ENCODE data around the gene LEKR1. TPM values are rescaled to one million over a fixed set of nuclear protein-coding genes. Genes with fewer than 3 reads are reported as not detected.

Gene LEKR1
- total RNA-seq, 4 donors from 2014 or later, result 0.30 to 3.7 (median 2.7) TPM

DNA sequence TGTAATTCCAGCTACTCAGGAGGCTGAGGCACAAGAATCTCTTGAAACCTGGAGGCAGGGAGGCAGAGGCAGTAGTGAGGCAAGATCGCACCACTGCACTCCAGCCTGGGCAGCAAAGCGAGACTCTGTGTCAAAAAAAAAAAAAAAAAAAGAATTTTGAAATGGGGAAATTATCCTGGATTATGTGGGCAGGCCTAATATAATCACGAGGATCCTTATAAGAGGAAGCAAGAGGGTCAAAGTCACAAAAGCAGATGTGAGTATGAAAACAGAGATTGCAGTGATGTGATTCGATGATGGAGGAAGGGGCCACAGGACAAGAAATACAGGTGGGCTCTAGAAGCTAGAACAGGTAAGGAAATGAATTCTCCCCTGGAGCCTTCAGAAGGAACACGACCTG is 159.6 kb downstream of the LEKR1 start:
- Histone ChIP-seq H3K27me3 (no peaks in the 10 kb centered on the region), H3K36me3 (no peaks in the 10 kb centered on the region), H3K9me3 (no peaks in the 10 kb centered on the region), H3K27ac (no peak overlapping the region), H3K4me1 (no peaks in the 10 kb centered on the region), H3K4me3 (no peak overlapping the region)
- TF ChIP-seq, protein P1, sequence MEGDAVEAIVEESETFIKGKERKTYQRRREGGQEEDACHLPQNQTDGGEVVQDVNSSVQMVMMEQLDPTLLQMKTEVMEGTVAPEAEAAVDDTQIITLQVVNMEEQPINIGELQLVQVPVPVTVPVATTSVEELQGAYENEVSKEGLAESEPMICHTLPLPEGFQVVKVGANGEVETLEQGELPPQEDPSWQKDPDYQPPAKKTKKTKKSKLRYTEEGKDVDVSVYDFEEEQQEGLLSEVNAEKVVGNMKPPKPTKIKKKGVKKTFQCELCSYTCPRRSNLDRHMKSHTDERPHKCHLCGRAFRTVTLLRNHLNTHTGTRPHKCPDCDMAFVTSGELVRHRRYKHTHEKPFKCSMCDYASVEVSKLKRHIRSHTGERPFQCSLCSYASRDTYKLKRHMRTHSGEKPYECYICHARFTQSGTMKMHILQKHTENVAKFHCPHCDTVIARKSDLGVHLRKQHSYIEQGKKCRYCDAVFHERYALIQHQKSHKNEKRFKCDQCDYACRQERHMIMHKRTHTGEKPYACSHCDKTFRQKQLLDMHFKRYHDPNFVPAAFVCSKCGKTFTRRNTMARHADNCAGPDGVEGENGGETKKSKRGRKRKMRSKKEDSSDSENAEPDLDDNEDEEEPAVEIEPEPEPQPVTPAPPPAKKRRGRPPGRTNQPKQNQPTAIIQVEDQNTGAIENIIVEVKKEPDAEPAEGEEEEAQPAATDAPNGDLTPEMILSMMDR (IDR thresholded peaks at IDR 0.05), result no peak
- TF ChIP-seq POLR2A (IDR thresholded peaks at IDR 0.05) (no peak), EP300 (IDR thresholded peaks at IDR 0.05) (peak in 1 of 2 donors; percentile 14)
- DNase-seq (ENCODE audit: low spot score in 2 of 2), result no peak
- 81 to 84% methylated on average over 5 of the region's 5 CpGs for WGBS, 2 donors

DNA sequence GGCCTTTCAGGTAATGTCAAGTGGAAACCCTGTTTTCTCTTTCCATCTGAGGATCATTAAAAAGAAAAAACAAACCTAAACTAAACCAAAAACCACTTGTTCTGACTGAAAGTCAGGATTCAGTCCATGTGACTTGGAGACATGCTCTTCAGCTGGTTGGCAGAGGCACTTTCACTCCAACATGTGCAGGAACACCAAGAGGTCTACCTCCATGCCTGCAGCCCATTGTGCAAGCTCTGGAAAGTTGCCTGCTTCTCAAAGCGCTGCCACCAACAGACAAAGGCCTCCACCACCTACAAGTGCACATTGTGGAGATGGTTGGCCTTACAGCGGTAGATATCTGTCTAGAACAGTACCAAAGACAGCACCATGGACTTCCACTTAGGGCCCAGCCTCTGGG is 161.8 kb downstream of the LEKR1 start:
- no peaks in the 10 kb centered on the region for H3K27me3 ChIP-seq
- no peak overlapping the region for H3K27ac ChIP-seq
- H3K4me1 ChIP-seq, result no peaks in the 10 kb centered on the region
- H3K9me3 ChIP-seq, result peaks cover 0 to 6% (median 0%) of the 10 kb centered on the region in 4 donors
- no peaks in the 10 kb centered on the region for H3K36me3 ChIP-seq
- H3K4me3 ChIP-seq, result no peak overlapping the region
- TF ChIP-seq POLR2A (IDR thresholded peaks at IDR 0.05) (no peak), EP300 (IDR thresholded peaks at IDR 0.05) (no peak)
- TF ChIP-seq, protein P1 (IDR thresholded peaks at IDR 0.05), result no peak
- no peak for DNase-seq (ENCODE audit: low spot score in 2 of 2)
- WGBS, 2 donors, result 100% methylated on average over 2 of the region's 2 CpGs

DNA sequence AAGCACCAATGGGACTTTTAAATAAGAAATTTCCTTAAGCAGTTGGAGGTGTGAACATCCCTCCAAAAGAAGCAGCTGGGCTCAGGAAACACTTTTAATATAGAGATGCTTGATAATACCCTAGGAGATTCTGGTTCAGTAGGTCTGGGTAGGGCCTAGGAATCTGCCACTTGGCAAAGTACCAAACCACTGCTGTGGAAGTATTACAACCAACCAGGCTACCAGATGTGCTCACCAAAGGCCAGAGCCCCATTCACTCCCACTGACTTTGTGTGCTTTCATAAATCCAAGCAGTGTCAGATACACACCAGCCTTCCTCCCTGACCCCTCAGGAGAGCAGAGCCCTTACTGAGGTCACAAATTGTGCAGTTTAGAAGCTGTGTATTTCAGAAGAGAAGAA is 171.2 kb downstream of the LEKR1 start:
- H3K27ac ChIP-seq, result no peak overlapping the region
- H3K9me3 ChIP-seq, result no peaks in the 10 kb centered on the region
- no peak overlapping the region for H3K4me3 ChIP-seq
- no peaks in the 10 kb centered on the region for H3K36me3 ChIP-seq
- peak in 1 of 2 donors; percentile 11 for DNase-seq (ENCODE audit: low spot score in 2 of 2)
- H3K4me1 ChIP-seq, result no peaks in the 10 kb centered on the region
- no peaks in the 10 kb centered on the region for H3K27me3 ChIP-seq
- TF ChIP-seq, protein P1 (IDR thresholded peaks at IDR 0.05), result no peak
- no peak for TF ChIP-seq POLR2A (IDR thresholded peaks at IDR 0.05)
- no peak for TF ChIP-seq EP300 (IDR thresholded peaks at IDR 0.05)

DNA sequence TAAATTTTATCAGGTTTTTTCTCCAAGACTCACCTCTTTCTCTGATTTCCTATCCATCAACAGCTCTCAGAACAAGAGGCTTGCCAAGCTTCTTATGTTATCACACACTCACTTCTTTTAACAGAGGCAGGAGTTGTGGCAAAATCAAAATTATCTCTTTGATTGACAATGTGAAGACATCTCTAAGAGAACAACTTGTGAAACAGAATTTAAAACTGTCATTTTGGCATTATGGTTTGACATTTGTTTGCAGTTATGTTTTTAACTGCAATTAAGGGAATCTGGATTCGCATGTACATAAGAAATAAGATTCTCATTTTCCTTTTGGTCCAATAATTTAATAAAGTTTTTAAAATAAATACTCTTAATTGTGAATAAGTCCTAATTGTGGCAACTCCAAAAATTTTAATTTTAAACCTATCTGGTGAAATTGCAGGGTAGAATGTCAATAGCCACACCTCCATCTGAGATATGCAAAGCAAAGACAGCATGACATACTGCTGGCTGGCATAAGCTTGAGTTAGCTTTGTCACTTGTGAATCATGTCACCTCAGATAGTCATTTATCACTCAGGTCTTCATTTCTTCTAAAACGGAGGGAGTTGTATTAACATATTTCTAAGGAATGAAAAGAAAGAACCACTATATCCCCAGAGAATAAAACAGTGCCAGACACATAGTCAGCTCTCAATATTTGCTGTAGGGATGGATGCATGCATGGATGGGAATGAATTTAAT is 175.2 kb downstream of the LEKR1 start:
- 79 to 81% methylated on average over 2 of the region's 2 CpGs for WGBS, 2 donors
- no peaks in the 10 kb centered on the region for H3K36me3 ChIP-seq
- H3K9me3 ChIP-seq, result no peaks in the 10 kb centered on the region
- DNase-seq (ENCODE audit: low spot score in 2 of 2), result no peak
- H3K27ac ChIP-seq, result no peak overlapping the region
- no peaks in the 10 kb centered on the region for H3K4me1 ChIP-seq
- H3K4me3 ChIP-seq, result no peak overlapping the region
- TF ChIP-seq EP300 (IDR thresholded peaks at IDR 0.05), result no peak
- H3K27me3 ChIP-seq, result no peaks in the 10 kb centered on the region

DNA sequence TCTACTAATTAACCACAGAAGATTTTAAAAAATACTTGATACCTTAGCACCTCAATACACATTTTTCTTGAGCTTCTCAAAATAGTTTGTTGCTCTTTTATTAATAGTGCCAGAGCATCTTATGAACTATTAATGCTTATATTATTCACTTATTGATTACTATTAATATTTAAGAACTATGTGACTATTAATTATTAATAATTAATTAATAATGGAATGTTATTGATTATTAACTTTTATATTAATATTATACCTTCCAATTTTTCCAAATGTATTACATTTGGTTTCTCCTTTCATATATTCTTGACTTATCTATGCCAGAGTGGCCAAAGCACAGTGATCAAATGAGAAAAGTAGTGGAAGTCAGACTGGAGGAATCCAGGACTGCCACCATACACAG is 195.5 kb downstream of the LEKR1 start:
- no peak overlapping the region for H3K27ac ChIP-seq
- H3K9me3 ChIP-seq, result no peaks in the 10 kb centered on the region
- no peak for DNase-seq (ENCODE audit: low spot score in 2 of 2)
- no peak overlapping the region for H3K4me3 ChIP-seq
- TF ChIP-seq EP300 (IDR thresholded peaks at IDR 0.05) (no peak), POLR2A (IDR thresholded peaks at IDR 0.05) (no peak)
- TF ChIP-seq, protein P1 (IDR thresholded peaks at IDR 0.05), result no peak
- no peaks in the 10 kb centered on the region for H3K36me3 ChIP-seq
- no peaks in the 10 kb centered on the region for H3K27me3 ChIP-seq
- H3K4me1 ChIP-seq, result peaks cover 0 to 3% (median 0%) of the 10 kb centered on the region in 4 donors

Measured in tibial nerve (tissue), 4 donors.